Activated T-cell treated with anti-CD3 and anti-CD28 coated beads for 48 hours (primary cell): Measurements from ENCODE around the gene WDR36.
A peak's percentile ranks its signal among the peaks of the same experiment; 100 is the strongest.

Experiments
- DNase-seq: peaks from one replicate; pipeline ENCODE4 v3.0.0-alpha.2; 2020; ENCODE audit warnings: low read depth

The WDR36 gene

DNA sequence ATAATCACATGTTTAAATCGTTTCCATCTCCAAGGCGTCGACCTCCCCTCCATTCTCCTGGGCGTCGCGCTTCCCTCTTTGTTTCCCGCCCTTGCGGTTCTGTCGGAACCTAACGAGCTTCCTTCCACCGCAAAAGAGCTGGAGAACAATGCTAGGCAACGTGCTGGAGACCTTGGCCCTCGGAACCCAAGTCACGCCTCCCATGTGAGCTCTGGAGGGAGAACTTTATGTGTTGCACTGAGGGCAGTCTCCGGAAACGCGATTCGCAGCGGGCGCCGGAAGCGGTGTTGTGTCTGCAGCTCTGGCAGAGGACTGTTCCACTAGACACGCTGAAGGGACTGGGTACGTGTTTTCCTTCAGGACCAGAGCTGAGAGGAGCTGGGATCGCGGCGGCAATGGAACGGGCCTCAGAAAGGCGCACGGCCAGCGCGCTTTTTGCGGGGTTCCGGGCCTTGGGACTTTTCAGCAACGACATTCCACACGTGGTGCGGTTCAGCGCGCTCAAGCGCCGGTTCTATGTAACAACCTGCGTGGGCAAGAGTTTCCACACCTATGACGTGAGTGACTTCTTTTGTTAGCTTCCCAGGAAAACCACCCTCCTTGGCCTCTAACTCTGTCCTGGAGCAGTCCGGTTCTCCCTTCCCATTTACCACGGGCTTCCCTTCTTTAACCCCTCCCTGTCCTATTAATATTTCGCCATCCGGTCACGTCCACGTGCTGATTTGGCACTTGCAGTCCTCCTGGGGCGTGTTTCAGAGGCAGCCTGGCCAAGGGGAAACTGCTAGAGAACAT is at the start of gene WDR36:
Gene WDR36 (plus strand): TSS at position 287 of the 792 bp plus-strand sequence. CDS start 109 bp downstream, at position 396.
- DNase-seq, result peak; percentile 87

DNA sequence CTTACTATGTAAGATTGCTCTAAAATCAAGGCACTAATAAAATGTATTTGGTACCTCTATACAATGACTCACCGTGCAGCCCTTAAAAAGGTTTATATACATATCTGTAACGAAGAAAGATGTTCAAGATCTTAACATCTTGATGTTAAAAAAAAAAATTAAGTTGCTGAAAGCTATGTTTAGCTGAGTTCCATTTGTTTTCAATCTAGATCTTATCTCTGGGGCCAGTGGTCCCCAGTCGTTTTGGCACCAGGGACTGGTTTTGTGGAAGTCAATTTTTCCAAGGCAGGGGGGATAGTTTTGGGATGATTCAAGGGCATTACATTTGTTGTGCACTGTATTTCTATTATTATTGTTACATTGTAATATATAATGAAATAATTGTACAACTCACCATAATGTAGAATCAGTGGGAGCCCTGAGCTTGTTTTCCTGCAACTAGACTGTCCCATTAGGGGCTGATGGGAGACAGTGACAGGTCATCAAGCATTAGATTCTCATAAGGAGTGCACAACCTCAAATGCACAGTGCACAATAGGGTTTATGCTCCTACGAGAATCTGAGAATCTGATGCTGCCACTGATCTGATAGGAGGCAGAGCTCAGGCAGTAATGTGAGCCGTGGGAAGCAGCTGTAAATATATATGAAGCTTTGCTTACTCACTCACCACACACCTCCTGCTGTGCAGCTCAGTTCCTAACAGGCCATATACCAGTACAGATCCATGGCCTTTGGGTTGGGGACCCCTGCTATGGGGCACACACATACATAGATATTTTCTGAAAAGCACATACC is 48.2 kb upstream of the WDR36 start:
- no peak for DNase-seq

GRCh38 chr5:111058064-111058463 is 34.1 kb upstream of the WDR36 start:
- no peak for DNase-seq

DNA sequence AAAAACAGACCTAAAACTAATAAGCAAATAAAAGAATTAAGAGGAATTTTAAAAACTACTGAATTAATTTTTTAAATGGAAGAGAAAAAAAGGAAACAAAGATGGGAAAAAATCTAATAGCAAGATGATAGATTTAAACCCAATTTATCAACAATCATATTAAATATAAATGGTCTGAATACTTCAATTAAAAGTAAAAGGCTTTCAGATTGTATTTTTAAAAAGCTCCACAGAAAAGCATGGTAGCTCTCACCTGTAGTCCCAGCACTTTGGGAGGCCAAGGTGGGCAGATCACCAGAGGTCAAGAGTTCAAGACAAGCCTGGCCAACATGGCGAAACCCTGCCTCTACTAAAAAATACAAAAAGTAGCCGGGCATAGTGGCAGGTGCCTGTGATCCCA is 32.0 kb upstream of the WDR36 start:
- DNase-seq, result no peak

DNA sequence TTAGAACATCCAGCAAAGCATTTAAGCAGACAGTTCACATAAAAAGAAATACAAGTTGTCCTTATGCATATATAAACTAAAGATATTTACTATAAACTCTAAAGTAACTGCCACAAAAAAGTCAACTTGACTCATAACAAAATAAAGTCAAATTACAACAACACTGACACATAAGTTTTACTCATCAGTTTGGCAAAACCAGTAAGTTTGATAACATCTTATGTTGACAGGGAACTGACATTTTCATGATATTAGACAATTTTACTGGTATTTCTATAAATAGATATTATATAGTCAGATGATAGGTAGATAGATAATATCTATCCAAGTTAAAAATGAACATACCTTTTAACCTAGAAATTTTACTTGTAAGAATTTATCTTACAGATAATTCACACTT is 30.5 kb upstream of the WDR36 start:
- no peak for DNase-seq

GRCh38 chr5:111063709-111064322 is 28.3 kb upstream of the WDR36 start:
- no peak for DNase-seq

- DNase-seq, result no peak
These were observed 25.7 kb upstream of the WDR36 start for GRCh38 chr5:111066261-111066938.

DNA sequence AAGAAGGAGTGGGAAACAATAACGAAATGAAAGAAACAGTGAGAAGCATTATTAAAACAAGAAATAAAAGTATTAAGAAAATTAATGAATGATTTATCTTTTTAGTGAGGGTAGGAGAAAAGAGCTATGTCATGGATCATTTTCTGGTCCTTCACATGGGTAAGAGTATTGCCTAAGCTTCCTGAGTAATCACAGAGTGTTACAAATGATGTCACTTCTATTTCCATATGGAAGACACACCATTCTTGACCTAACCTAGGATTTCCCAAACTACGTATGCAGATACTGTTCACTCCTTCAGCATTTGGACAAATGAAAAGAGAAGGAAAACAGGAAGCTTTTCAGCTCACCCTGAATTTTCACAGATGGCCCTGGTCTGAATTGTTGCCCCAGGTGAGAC is 23.9 kb upstream of the WDR36 start:
- no peak for DNase-seq

- no peak for DNase-seq
These were observed 22.3 kb upstream of the WDR36 start for GRCh38 chr5:111069839-111070238.

GRCh38 chr5:111070272-111071134 is 21.6 kb upstream of the WDR36 start:
- DNase-seq, result peak; percentile 33

- DNase-seq, result no peak
These were observed 20.7 kb upstream of the WDR36 start, which contains the start of gene TSLP for GRCh38 chr5:111071413-111071812. TSLP (plus strand) TSS chr5:111071713; CDS start chr5:111071891, 178 bp downstream.

- DNase-seq, result peak; percentile 54
These were observed 19.0 kb upstream of the WDR36 start for GRCh38 chr5:111072949-111073682.

DNA sequence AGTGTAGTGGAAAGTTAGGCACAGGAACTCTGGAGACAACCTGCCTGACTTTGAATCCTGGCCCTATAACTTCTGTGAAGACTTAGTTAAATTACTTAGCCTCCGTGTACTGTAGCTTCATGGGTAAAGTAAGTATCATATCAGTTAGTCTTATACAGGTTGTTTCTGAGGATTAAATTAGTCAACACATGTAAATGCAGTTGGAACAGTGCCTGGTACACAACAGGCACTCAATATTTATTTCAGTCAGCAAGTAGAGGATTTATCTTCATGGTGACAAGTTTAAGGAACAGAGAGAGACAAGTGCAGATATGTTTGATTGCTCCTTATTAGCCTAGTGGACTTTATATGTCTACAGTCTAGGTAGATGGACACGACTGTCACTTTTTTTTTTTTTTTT is 17.9 kb upstream of the WDR36 start:
- no peak for DNase-seq

DNA sequence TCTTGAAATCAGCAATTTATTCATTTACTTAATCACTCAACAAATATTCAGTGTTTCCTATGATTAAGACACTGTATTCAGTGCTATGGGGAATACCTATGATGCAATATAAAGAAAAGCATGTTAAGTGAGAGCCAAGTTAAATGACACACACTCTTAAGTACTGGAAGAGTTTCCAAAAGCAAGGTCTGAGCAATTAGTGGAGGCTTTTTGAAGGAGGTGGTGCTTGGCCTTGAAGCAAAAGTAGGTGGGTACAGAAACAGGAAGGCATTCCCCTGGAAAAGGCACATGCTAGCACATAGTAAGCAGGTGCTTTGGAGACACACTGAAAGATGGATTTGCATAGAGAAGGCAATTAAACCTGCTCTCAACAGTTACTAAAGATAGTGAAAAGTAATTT is 16.6 kb upstream of the WDR36 start:
- no peak for DNase-seq

GRCh38 chr5:111076091-111076490 is 16.1 kb upstream of the WDR36 start:
- no peak for DNase-seq

DNA sequence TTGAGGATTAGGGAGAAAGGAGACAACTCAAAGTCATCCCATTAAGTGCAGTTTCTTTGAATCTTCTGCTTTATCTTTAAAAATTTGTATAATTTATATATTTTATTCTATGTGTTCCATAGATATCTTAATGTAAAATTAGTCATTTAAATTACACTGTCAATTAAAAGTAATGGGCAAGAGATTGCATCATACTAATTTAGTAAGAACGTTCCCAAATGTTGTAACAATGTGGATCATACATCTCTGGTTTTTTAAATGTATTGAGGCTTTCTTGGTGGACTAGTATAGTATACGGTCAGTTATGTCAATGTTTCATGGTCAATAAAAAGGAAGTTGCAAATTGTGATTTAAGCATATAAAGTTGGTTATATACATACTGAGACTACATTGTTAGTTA is 14.5 kb upstream of the WDR36 start:
- no peak for DNase-seq

DNA sequence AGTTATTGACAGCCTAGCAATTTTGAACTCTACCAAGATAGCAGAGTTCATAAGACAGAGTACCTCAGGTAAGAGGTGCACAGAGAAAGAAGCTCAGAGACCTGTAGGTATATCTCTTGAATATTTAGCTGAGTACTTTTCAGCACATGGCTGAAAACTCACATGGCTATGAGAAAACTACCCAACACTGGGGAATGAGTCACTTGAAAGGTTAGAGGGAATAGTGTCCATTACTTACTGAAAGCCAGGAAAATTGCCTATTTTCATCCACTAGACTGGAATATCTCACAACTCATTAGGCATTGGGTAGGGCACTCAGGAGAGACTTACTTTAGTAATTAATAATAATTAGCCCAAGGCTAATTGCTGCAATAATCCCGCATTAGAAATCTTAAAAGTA is 12.3 kb upstream of the WDR36 start:
- DNase-seq, result no peak

DNA sequence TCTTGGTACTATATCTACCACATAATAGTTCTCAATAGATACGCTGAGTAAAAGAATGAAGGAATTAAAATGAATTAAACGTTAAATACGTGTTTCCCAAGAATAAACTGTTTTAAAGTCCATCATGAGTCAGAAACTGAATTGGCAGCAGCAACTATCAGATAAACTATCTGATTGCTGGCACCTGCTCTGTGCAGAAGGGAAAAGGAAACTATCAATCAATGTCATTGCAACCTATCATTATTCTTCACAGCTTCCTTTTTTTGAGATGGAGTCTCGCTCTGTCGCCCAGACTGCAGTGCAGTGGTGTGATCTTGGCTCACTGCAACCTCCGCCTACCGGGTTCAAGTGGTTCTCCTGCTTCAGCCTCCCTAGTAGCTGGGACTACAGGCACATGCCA is 8.8 kb upstream of the WDR36 start:
- no peak for DNase-seq

DNA sequence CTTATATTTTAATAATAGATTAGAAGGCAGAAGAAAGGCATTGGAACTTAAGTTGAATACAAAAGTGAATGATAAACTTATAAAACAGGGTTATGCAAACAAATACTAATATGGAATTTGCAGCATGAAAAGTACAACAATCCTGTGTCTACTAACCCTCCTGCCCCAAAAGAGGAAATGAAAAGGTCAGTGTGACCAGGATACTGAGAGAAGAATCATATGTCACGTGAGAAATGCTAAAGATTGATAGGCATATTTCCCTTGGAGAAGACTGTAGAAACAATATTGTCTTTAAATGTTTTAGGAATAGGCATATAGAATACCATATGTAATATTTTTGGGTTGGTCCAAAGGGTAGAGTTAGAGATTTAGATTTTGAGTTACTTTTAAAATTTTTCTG is 3.8 kb downstream of the WDR36 start:
- DNase-seq, result no peak

GRCh38 chr5:111099058-111099778 is 7.1 kb downstream of the WDR36 start:
- DNase-seq, result no peak
